Sigmoid colon (tissue), 4 donors: Measurements from ENCODE around the gene PAGE2B.

Experiments used
- CTCF ChIP-seq, 4 experiments: fragments of 450-650 bp in 3 of 4; fragments of 200-600 bp in 1 of 4; IDR thresholded peaks; one replicate each; pipeline ENCODE4 v1.5.1; 2016 to 2019; ENCODE audit warnings: antibody characterized with exemption in 4 of 4, mild to moderate bottlenecking in 3 of 4, moderate library complexity in 2 of 4
- POLR2AphosphoS5 ChIP-seq, 4 donors: sonication (generic); formaldehyde crosslinking; IDR thresholded peaks; one replicate each; pipeline ENCODE4 v1.6.1; 2017; ENCODE audit warnings: antibody characterized with exemption in 4 of 4

- TF ChIP-seq CTCF (IDR thresholded peaks at IDR 0.05) (no peak), POLR2AphosphoS5 (IDR thresholded peaks at IDR 0.05) (no peak)
Measured at GRCh38 chrX:55099162-55099561, 24.3 kb downstream of the PAGE2B start.
